ENCODE results near the gene SEC23A.
"Not testable (repeated sequence)": the region's sequence is repeated elsewhere in the genome, so short reads cannot be mapped to it uniquely, and the experiment has no call there.

The SEC23A gene

DNA sequence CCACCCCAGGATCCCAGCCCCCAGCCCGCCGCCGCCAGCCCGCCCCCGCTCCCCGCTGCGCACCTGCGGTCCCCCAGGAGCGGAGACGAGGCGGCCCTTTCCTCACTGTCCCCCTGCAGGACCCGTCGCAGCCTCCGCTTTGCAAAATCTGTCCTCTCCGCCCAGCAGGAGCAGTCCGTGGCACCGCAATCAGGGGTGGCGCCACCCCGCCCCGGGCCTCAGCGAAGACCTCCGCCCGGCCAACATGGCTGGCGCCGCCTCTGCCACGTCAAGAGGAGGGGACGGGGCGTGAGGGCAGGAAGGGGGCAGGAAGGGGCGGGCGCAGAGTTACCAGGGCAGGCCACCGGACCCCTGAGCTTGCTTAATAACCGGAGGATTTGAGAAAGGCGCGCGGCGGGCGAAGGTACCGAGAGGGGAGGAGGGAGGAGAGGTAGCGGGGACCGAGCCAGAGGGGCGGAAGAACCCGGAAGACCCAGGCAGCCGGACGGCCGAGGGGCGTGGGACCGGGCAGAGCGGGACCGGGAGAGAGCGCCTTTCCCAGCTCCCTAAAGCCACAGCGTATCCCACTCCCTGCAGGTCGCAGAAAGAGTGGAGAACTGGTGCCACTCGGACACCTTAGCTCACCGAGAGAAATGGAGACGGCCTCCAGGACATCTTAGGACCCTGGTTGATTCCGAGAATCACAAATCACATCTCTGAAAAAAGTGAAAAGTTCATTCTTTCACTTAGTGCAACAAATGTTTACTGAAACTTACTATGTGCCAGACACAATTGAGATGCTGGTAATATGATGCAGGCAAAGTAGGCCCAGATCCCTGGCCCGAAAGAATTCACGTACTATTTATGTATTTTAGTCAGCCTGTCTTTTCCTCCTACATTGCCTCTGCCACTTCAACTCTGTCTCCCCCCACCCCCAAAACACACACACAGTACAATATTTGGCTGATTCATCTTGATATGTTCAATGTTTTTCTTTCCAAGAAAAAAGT is at the start of gene SEC23A:
SEC23A (minus strand) TSS at position 267 of the 989 bp plus-strand sequence. CDS start 7,117 bp downstream, outside the sequence.
- DNase-seq: peak; percentile 95

DNA sequence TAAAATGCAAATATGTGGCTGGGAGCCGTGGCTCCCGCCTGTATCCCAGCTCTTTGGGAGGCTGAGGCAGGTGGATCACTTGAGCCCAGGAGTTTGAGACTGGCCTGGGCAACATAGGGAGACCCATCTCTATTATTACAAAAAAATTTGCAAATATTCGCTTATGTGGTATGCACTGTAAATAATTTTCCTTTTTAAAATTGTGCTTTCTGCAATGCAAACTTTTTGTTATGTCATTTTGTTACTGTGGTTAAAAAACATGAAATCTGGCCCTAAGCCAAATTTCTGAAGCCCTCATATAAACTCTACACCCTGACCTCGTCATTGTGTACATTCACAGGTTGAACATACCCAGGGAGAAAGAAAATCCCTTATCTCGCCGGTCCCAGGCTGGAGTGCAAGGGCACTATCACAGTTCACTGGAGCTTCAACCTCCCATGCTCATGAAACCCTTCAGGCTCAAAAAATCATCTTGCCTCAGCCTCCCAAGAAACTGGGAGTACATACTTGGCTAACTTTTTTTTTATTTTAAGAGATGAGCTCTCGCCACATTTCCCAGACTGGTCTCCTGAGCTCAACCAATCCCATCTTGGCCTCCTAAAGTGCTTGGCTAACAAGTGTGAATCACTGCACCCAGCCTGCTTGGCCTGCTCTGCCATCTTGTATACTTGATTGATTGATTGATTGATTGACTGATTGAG is 42.4 kb upstream of the SEC23A start:
- peak; percentile 95 for DNase-seq

DNA sequence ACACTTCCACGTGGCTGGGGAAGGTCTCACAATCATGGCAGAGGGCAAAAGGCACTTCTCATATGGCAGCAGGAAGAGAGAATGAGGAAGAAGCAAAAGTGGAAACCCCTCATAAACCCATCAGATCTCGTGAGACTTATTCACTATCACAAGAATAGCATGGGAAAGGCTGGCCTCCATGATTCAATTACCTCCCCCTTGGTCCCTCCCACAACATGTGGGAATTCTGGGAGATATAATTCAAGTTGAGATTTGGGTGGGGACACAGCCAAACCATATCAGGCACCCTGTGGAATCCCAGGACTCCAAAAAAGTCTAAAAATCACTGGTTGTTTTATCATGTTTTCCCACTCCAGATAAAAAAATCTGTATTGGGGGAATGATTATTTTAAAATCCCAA is 40.2 kb upstream of the SEC23A start:
- DNase-seq: peak; percentile 14

GRCh38 chr14:39141623-39142022 is 38.6 kb upstream of the SEC23A start:
- not testable (repeated sequence) for DNase-seq

DNA sequence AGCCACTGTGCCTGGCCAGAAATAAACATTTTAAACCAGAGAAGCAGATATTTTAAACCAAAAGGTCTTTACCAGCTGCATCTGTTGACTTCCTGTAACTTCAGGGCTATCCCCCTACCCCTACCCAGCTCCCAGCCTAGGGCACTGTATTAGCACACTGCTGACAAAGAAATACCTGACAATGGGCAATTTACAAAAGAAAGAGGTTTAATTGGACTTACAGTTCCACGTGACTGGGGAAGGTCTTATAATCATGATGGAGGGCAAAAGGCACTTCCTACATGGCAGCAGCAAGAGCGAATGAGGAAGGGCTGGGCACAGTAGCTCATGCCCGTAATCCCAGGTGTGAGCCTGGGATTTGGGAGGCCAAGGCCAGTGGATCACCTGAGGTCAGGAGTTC is 37.1 kb upstream of the SEC23A start:
- DNase-seq: no peak

DNA sequence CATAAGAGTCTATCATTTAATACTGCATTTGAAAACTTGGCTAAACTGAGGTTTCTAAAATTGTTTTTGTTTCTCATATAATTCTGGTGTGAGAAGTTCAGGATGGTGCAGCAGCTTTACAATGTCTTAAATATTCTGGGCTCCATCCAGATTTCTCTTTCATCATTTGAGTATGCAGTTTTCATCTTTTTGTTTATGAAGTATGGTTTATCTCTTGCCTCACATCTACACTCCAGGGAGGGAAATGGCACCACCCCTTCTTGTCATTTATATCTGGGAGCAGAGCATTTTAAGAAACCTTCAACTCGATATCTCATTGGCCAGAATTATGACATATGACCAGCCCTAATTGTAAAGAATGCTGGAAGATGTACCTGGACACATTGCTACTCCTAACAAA is 35.4 kb upstream of the SEC23A start:
- DNase-seq: no peak

DNA sequence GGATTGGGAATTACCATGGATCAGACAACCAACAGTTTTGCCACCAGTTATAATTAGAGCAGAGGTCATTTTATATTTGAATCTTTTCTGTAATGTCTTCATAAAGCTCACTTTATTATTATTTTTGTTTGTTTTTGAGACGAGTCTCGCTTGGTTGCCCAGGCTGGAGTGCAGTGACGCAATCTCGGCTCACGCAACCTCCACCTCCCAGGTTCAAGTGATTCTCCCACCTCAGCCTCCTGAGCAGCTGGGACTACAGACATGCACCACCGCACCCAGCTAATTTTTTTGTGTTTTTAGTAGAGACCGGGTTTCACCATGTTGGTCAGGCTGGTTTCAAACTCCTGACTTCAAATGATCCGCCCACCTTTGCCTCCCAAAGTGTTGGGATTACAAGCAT is 34.8 kb upstream of the SEC23A start:
- DNase-seq: not testable (repeated sequence)

GRCh38 chr14:39122330-39123138 is 19.5 kb upstream of the SEC23A start:
- DNase-seq: no peak

DNA sequence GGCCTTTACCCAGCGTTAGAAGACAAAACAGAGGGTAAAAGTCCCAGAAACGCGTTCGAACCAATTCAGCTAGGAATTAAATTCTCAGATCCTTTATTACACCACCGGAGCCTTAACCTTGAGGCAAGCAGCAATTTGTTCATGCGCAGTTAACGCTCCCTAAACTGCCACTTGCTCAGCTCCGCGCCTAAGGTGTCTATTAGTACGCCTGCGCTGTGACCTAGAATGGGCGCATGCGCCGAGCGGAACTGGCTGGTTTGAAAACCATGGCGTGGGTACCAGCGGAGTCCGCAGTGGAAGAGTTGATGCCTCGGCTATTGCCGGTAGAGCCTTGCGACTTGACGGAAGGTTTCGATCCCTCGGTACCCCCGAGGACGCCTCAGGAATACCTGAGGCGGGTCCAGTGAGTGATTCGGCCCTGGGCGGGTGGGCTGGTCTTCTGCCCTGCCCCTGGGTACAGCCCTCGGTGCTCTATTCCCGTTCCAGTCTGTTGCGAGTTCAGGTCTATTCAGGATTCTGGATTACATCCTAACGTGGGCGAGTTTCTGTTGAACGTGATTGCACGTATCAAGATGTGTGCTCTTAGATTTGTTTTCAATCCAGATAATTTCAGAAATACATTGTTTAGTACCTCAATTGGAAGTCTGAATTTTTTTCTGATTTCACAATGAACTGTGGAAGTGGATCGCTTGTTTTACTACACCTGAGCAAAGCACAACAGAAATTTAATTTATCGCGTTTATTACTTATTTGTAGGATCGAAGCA is 11.2 kb upstream of the SEC23A start, which contains the start of gene GEMIN2:
GEMIN2 (plus strand) TSS at position 251 of the 766 bp plus-strand sequence; CDS start at position 267, 16 bp downstream.
- DNase-seq: peak; percentile 98

DNA sequence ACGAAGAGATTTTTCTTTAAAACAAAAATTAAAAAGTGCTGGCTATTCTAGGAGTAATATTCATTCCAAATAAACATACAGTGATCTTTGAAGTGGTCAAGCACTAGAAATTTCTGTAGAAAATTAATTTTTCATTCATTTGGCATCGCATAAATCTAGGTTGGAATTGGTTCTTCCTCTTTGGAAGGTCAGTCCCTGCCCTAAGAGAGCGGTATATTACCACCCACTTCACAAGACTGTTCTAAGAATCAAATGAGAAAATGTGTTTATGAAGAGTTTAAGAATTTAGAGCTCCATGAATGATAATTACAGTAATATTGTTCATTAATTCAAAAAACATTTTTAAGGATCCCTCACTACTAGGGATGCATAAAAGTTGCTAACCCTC is 10.6 kb upstream of the SEC23A start:
- no peak for DNase-seq

DNA sequence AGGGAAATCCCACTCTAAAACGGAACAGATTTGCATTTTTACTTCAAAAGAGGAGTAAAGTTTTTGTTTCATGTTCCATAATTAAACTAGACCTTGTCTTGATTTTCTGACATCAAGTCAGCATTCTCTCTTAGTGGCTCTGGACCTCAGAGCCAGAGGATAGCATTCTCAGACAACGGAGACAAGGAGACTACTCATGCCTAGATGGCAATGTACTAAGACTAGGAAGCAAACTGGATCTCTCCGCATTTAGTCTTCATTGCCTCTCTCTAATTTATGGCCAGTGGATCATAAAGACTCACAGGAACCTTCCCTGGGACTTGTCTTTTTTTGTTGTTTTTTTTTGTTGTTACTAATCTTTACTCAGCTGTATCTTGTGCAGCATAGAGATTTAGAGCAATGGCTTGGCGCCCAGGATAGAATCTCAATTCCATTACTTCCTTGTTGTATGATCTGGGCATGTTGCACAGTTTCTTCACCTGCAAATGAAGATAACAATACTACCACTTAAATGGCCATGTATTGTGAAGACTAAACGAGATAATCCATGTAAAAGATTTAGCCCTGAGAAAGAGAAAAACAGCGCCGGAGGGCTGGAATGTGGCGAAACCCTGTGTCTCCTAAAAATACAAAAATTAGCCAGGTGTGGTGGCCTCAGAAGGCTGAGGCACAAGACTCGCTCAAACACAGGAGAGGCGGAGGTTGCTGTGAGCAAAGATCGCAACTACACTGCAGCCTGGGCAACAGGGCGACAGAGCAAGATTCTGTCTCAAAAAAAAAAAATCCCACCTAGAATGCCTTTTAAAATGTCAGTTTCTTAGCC is 7.1 kb upstream of the SEC23A start:
- DNase-seq: no peak

DNA sequence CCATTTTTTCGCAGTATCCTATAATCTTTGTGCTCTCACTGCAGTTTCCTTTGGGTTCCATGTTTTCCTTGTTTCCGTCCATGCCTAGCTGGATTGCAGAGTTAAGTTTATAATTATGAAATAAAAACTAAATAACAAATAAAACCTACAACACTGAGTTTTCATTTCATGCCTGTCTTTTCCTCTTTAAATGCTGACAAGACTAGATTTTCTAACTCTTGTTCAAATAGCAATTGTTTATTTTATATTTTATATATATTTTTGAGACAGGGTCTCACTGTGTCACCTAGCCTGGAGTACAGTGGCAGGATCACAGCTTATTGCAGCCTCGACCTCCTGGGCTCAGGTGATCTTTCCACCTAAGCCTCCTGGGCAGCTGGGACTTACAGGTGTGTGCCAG is 5.8 kb upstream of the SEC23A start:
- DNase-seq: no peak

DNA sequence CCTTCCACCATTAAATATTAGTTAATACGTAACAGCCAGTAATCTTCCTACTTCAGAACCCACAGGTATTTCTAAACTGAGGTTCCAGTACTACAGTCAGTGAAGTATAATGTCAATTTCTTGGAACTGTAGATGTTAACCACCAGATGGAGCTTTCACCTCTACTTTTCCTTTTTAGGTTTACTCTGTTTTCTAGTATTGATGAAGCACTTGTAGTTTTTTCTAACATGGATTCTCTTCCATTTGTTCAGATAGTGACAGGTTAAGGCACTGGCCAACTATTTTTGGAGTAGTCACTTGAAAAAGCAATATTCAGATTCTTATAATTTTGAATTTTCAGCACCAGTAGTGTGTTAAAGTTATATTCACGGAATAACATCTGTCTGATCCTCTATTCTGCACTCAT is 4.6 kb upstream of the SEC23A start:
- DNase-seq: peak; percentile 74

DNA sequence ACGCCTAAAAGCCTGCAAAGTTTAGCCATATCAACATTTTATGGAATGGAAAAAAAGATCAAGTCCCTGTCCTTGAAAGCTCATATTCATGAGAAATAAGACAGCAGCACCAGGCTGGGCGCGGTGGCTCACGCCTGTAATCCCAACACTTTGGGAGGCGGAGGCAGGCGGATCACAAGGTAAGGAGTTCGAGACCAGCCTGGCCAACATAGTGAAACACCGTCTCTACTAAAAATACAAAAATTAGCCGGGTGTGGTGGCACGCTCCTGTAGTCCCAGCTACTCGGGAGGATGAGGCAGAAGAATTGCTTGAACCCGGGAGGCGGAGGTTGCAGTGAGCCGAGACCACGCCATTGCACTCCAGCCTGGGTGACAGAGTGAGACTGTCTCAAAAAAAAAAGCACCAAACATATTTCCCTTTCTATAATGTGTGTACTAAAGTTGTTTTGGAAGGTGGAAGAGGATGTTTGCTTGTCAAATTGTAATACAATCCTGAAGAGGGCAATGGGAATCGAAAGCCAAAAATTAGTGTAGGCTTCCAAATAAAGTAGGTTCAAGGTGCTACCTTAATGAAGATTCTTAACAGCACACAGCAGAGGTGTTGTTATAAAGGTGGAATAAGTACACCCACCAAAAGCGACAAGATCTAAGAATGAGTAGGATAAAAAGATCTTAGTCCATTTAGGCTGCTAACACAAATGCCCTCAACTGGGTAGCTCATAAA is 1.2 kb upstream of the SEC23A start:
- not testable (repeated sequence) for DNase-seq

DNA sequence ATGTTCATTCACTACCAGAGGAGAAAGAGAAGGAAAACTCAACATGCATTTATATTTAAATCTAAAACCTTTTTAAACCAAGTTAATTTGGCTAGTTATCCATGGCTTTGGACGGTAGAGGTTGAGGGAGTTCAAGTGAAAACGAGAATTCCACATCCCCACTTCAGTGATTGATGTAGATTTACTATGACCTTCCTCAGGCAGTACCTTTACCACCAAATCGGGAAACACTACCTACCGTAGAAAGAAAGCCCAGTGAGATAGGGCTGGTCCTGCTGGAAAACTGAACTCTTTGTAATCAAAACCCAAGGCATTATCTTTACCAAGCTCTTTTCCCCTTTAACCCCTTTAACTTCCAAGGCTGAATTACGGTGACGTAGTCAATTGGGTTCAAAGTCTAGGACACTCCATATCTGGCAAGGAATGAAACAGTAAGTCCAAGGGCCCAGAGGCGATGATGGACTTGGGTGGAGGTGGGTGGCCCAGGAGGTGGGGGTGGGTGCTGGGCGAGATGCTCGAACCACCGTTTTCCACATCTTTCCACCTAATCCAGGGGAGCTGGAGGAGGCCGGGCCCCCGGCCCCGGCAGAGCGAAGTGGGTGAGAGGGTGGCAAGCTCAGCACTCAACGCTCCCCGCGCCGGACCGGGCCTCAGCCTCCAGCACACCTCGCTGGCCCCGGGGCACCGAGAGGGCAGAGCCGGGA is 618 bp downstream of the SEC23A start:
- peak; percentile 38 for DNase-seq

DNA sequence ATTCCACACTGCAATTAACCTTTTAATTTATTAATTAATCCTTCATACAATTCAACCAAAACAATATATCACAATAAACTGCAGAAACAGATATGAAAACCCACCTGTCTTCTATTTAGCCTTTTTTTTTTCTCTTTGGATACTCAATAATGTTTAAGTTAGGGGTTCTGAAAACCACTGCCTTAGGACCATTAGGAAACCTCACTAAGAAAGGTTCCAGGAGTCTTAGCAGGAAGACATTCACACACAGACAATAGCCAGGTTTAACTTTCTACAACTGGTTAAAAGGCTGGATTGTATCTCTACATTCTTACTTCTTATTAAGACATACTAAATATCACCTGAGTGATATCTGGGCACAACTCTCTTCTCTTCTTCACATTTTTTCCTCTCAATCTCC is 3.3 kb downstream of the SEC23A start:
- no peak for DNase-seq

GRCh38 chr14:39099215-39099614 is 3.8 kb downstream of the SEC23A start:
- not testable (repeated sequence) for DNase-seq

- no peak for DNase-seq
Observed at GRCh38 chr14:39097159-39097558, 5.9 kb downstream of the SEC23A start.

DNA sequence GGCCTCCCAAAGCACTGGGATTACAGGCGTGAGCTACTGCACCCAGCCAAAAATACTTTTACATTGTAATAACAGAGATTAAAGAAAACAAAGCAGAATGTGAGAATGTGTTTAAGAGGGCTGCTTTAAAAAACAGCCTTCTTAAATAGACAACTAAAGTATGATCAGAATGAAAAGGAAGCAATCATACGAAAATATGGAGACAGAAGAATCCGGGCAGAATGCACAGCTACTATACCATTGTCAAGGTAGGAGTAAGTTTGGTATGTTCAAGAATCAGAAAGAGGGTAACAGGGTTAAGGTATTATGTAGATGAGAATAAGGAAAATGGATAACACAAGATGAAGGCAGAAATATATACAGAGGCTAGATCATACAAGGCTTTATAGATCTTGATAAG is 8.5 kb downstream of the SEC23A start:
- no peak for DNase-seq

GRCh38 chr14:39091716-39092115 is 11.3 kb downstream of the SEC23A start:
- no peak for DNase-seq
